ENCODE measurements around the gene DTD1. TPM values are rescaled to one million over a fixed set of nuclear protein-coding genes. Genes with fewer than 3 reads are reported as not detected.

The DTD1 gene
- polyA plus RNA-seq, 3 donors = 20.6 to 25.9 (median 24.5) TPM

DNA sequence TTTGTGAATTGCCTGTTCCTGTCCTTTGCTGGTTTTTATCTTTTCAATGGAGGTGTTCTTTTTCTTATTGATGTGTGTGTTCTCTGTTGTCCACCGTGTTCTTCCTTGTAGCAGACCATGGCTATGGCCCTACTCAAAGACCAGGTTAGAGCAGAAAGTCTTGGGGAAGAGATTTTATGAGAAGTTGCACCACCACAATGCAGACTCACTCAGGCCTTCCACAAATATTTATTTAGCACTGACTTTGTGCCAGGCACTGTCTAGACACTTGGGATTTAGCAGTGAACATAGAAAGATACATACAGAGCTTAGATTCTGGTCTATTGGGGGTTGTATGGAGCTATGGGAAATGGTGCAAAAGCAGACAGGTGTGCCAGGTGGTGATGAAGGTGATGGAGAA, 98.8 kb downstream of the DTD1 start:
- WGBS, 3 donors = 92 to 96% (median 92%) methylated on average over 1 of the region's 1 CpG
- H3K27ac ChIP-seq (ENCODE audit: low read depth, low read length) = no peak overlapping the region

DNA sequence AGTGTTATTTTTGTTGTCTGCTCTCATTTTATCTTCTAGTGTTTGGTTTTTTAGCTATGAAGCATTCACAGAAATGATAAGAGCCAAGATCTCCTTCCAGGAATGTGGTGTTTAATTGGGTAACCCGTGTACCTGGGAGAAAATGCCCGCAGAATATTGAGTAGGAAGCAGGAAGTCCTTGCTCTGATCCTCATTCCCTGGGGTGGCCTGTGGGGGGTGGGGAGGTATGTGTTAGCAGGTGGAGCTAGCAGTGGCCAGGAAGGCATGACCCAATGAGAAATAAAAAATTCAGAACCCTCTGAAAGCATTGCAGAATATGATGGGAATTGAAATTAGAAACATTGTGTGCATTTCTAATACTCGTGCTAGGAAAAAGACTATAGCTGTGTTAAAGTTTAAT, 100.8 kb downstream of the DTD1 start:
- 72 to 77% (median 76%) methylated on average over 3 of the region's 3 CpGs for WGBS, 3 donors
- H3K27ac ChIP-seq (ENCODE audit: low read depth, low read length) = no peak overlapping the region

DNA sequence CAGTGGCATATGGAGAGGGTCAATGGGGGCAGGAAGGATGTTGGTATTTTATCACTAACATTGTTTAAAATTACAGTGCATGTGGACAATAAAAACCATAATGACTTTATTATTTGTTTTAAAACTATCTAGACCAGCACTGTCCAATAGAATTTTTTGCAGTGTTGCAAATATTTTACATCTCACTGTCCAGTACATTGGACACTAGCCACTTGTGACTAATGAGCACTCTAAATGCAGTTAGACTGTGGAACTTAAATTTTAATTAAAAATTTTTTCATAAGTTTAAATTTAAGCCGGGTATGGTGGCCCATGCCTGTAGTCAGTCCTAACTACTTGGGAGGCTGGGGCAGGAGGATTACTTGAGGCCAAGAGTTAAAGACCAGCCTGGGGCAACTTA, 101.7 kb downstream of the DTD1 start:
- WGBS, 3 donors = 85 to 93% (median 89%) methylated on average over 1 of the region's 1 CpG
- H3K27ac ChIP-seq (ENCODE audit: low read depth, low read length) = no peak overlapping the region

DNA sequence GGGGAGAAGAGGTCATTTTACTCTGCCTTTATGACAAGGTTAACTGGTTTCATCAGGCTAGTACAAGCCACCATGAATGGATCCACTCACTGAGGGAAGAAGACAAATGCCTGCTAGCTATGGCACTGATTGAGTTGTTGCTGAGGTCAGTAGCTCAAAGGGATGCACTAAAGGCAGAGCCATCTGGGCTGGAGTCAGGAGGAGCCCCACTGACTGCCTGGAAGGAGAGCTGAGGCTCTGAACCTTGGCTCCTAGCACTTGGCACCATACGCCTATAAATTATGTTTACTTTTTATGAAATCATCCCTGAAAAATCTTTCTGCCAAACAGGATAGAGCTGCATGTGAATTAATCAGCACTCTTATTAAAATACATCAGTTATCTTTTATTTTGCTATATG, 104.6 kb downstream of the DTD1 start:
- WGBS, 3 donors = 26 to 76% (median 65%) methylated on average over 1 of the region's 1 CpG
- no peak overlapping the region for H3K27ac ChIP-seq (ENCODE audit: low read depth, low read length)

DNA sequence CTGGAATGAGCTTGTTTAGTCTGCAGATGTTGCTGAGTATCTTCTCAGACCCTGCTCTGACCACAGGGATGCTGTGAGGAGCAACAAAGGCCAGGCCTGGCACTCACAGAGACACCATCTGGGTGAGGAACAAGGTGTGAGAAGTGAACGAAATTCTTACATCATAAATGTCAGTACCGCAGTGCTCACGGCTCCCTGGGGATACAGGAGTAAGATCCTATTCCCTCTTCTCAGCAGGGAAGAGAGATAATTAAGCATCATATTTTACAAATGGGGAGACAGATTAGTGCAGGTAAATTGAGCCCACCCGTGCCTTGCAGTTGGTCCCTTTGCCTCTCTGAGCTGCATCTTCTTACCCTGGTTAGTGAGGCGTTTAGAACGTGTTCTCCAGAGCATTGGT, 106.2 kb downstream of the DTD1 start:
- 84 to 89% (median 86%) methylated on average over 6 of the region's 6 CpGs for WGBS, 3 donors
- H3K27ac ChIP-seq (ENCODE audit: low read depth, low read length) = no peak overlapping the region

DNA sequence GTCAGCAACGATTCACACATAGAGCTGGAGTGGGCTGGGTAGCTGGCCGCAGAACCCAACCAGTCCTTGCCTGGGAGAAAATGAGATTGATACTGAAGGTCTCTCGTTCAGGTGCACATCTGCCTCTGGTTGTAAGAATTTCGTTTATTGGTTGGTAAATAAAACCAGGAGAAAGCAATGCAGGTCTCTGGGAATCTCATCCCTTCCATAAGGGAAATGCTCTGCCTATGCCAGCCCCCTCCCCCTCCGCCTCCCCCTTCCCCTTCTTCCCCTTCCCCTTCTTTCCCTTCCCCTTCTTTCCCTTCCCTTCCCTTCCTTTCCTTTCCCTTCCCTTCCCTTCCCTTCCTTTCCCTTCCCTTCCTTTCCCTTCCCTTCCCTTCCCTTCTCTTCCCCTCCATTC, 107.3 kb downstream of the DTD1 start:
- WGBS, 3 donors = 67 to 79% (median 78%) methylated on average over 5 of the region's 5 CpGs
- H3K27ac ChIP-seq (ENCODE audit: low read depth, low read length) = no peak overlapping the region

DNA sequence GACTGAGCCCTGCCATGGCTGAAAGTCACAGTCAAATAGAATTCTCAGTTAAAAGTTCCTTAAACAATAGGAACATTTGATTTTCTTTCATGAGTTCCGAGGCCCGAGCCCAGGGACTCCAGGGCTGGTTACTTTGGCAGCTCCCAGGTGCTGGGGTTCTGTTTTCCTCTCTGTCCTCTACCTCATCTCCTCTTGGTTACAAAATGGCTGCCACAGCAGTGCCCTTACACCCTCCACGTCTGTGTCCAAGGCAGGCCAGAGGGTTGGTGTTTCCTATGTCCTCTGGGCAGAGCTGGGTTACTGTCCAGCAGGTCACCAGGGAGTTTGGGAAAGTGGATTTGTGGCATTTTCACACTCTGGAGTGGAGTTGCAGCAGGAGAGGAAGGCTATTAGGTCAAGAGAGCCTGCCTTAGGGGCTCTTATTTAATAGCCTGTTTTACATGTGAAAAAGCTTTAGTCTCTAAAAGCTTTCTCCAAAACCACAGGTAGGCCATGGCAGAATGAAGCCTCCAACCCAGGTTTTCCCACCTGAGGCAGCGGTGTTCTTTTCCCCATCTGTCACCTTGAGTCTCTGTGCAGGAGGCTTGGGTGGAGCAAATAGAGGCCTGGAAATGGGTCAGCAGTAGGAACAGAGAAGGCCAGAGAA, 111.0 kb downstream of the DTD1 start:
- H3K27ac ChIP-seq (ENCODE audit: low read depth, low read length) = no peak overlapping the region
- 91 to 95% (median 93%) methylated on average over 4 of the region's 4 CpGs for WGBS, 3 donors

DNA sequence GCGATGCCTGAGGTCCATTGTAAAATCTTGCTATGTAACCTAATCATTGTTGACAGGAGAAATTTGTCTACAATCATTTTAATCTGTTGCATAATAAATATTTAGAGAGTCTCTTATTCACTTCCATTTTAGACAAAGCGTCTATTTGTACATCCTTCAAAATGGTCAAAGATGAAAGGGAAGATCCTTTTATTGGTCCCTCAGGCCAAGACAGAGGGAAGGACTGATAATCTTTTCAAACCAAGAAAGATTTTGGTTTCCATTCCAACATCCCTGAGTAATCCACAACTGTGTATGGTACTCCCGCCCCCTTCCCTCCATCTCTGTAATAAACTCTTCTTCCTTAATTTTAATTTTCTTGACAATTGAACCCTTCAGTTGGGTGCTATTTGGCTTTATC, 114.1 kb downstream of the DTD1 start:
- H3K27ac ChIP-seq (ENCODE audit: low read depth, low read length) = no peak overlapping the region
- 79 to 97% (median 83%) methylated on average over 3 of the region's 3 CpGs for WGBS, 3 donors

DNA sequence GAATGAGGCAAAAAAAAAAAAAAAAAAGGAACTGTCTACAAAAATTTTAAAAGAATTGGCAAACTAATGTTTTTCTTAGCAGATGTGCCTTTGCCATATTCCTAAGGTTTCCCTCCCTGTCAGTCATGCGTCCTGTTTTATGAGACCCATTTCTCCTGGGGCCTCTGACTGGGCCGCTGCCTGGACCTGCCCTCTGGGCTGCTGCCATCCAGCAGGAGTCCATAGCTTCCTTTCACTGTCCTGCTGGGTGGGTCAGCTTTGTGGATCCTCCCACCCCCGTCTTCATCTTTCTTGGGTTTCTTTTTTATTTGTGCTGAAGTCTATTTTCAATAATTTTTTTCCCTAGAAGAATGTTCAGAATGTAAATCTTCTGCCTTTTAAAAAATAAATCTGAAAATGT, 114.9 kb downstream of the DTD1 start:
- H3K27ac ChIP-seq (ENCODE audit: low read depth, low read length) = no peak overlapping the region
- WGBS, 3 donors = 42 to 74% (median 51%) methylated on average over 3 of the region's 3 CpGs

DNA sequence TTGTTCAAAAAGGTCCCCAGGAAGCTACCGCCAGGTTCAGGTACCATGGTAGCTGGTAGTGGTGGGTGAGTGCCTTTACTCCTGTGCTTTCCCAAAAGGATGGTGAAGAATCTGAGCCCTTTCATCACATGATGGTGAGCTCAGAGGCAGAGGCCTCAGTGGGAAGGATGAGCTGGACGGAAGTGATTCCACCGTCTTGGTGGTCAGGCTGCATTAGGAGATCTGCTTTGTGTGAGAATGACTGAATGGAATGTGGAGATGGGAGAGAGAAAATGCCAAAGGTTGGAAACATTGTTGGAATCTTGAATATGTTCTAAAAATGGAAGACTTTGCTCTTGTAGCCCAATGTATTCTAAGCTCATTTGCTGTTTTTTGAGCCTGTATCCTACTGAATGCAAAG, 117.6 kb downstream of the DTD1 start:
- no peak overlapping the region for H3K27ac ChIP-seq (ENCODE audit: low read depth, low read length)
- WGBS, 3 donors = 87 to 93% (median 91%) methylated on average over 3 of the region's 3 CpGs

DNA sequence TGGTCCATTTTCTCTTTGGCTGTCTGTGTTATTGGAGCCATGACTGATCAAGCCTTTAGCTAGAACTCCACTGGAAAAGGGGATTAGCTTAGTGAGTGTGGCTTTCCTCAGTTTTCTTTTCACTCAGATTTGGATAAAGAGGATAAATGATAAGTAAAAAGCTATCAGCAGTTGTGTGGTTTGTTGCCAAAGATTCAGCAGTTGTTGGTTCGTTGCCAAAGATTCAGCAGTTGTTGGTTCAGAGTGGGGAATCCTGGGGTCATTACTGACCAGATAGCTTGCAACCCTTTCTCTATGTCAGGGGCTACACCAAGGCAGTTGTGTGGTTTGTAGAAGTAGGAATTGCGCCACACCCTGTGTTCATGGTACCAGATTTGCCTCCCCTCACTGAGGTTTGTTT, 118.1 kb downstream of the DTD1 start:
- no peak overlapping the region for H3K27ac ChIP-seq (ENCODE audit: low read depth, low read length)
- 66 to 88% (median 74%) methylated on average over 2 of the region's 2 CpGs for WGBS, 3 donors

DNA sequence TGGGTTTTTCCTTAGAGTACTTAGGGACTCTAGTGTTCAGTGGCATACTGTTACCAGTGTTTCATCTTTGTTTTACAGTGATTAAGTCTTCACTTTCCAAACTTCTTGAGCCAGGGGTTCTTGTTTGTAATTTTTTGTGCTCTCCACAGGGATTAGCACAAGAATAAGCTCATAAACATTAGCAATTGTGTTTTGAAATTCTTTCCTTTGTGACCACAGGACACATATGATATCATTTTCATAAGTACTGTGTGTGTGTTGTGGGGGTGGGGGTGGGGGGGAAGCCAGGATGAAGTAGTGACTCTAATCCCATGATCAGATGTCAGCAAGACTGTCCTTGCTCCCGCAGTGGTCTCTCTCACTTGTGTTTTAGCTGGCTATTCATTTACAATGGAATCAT, 124.3 kb downstream of the DTD1 start:
- 68 to 94% (median 90%) methylated on average over 1 of the region's 1 CpG for WGBS, 3 donors

DNA sequence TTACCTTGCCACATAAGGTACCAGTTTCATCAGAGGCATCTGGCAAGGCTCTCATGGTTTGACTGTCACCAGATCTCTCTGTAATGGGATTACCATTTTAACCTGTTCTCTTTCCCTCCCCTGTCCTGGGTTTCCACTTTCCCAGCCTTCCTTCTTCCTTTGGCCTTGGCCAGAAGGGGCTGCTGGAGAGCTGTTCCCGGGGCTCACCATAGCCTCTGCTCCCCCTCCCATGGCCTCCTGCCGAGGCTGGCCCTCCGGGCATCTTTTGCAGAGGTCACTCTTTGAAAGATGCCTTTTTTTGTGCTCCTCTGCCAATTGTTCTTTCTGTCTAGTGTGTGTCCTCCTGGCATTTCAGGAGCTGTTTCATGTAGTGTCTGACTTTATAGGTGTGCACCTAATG, 125.0 kb downstream of the DTD1 start:
- no peak overlapping the region for H3K27ac ChIP-seq (ENCODE audit: low read depth, low read length)
- WGBS, 3 donors = 74 to 89% (median 78%) methylated on average over 3 of the region's 3 CpGs

More for the DNA sequence above, 124.3 kb downstream of the DTD1 start:
- H3K27ac ChIP-seq (ENCODE audit: low read depth, low read length) = no peak overlapping the region

DNA sequence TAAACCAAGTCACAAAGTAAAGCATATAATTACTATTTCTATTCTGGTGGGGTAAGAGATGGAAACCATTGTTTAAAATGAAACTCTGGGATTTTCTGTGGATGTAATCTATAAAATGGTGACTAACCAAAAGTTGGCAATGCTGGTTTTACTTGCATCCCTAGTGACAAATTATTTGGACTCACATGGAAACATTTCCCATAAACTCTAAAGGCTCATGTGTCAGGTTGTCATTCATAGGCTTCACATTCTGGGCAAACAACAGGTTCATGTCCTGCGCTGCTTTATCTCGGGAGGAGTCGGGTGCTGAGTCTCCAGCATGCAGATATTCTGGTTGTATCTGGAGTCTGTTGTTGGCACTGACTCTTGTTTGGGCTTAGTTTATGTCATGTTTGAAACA, 127.7 kb downstream of the DTD1 start:
- no peak overlapping the region for H3K27ac ChIP-seq (ENCODE audit: low read depth, low read length)
- WGBS, 3 donors = 51 to 100% (median 96%) methylated on average over 3 of the region's 3 CpGs

DNA sequence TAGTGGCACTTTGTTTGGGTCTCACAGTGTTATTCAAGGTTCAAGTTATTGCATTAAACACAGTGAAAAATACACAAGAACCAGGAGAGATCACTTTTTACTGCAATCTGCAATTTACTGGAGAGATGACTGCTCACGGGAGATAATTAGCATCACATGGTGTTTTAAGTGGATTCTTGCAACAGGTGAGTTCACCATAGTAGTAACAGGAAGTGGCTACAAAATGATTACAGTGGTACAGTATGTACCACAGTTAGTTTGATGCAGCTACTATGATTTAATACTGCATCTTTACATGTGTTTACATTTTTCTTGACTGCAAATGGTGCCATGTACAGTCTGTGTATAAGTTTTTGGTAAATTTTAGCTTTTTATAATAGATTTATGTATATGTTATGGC, 129.2 kb downstream of the DTD1 start:
- whole genome bisulfite sequencing, 3 donors = 72 to 87% (median 84%) methylated on average over 1 of the region's 1 CpG
- H3K27ac ChIP-seq (ENCODE audit: low read depth, low read length) = no peak overlapping the region

DNA sequence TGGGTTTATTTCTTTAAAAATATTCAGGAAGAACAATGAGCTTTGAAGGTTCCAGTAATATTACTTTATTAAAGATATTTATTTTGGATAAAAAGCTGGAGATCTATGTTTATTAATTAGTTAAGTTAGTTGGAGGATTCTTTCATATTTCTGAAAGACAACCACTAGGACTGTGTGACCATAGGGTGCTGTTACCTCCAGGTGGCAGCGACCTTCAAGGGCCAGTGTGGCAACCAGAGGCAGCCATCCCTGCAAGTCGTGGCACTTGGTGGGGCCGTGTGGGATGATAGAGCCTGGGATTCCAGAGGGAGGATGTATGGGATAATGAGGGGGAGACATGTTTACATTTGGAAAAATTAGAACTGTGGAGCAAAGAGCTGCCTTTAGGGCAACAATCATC, 130.3 kb downstream of the DTD1 start:
- no peak overlapping the region for H3K27ac ChIP-seq (ENCODE audit: low read depth, low read length)
- 75 to 84% (median 82%) methylated on average over 3 of the region's 3 CpGs for WGBS, 3 donors

DNA sequence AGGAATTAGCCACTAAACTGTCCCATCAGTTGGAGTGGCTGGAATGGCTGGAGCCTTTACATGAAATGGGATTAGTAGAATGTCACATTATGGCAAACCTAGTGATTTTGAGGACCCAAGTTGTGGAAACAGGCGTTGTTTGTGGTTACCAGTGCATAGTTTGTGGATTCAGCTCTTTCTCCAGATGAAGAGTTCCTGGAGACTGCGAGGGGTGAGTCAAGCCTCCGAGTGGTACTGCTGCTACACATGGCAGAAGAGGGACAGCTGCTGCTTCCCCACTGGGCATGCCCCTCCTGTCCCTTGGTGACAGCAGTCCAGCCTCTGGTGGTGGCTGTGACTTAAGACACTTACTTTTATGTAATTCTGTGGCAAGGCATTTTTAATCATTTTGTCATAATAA, 131.6 kb downstream of the DTD1 start:
- no peak overlapping the region for H3K27ac ChIP-seq (ENCODE audit: low read depth, low read length)
- 88 to 100% (median 93%) methylated on average over 3 of the region's 3 CpGs for WGBS, 3 donors

DNA sequence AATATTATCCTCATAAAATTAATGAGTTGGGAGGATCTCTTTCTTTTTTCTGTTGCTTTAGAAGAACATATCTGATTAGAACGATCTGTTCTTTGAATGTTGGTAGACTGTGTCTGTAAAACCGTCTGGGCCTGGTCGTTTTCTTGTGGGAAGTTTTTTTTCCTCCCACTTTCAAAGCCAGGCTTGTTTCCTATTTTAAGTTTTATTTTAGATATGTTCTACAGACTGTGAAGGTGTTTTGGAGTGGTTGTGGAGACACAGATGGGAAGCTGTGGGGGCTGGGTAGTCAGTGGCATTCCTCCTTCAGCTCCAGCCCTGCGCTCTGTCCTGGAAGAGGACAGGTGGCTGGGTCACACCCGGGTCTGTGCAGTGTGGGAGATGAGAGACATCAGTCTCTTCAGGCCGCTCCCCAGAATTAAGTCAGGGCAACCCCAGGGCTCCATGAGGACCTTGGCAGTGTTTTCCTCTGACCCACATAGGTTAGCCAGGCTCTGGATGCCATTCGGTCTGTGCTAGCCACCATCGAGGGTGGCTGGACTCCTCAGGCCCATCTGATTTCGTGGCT, 133.8 kb downstream of the DTD1 start:
- no peak overlapping the region for H3K27ac ChIP-seq (ENCODE audit: low read depth, low read length)
- WGBS, 3 donors = 88 to 89% (median 89%) methylated on average over 9 of the region's 9 CpGs

DNA sequence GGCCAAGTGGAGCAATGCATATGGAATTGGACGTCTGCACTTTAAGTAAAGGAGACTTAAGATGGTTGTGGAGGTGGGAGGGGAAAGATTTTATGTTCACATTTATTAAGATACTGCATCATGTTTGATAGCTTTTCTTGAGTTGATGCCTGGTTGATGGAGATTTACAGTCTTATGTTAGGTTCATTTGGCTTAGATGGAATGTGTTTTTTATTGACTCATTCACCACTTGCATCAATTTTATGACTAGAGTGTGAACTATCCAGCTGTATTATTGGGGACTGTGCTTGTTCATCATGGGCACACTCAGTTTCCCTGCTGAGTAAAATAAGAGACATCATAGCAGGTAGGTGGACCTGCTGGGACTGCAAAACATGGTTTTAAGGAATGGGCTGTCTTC, 134.5 kb downstream of the DTD1 start:
- no peak overlapping the region for H3K27ac ChIP-seq (ENCODE audit: low read depth, low read length)
- WGBS, 3 donors = 89 to 97% (median 89%) methylated on average over 1 of the region's 1 CpG

DNA sequence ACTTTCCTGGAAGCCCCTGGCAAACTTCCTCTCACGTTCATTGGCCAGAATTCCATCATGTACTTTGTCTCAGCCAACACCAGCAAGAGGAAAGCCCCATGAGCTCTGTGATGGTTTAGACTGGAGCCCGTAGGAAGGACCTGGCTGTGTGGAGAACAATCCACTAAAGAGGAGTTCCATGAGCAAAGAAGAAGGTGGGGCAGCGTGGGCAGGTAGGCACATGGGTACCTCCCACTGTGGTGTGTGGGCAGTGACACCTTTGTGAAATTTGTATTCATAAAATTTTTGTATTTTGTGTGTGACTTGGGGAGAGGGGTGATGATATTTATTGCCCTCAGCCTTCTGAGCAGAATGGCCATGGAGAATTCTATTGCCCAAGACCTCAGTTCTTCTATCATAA, 136.2 kb downstream of the DTD1 start:
- WGBS, 3 donors = 91 to 97% (median 92%) methylated on average over 3 of the region's 3 CpGs
- H3K27ac ChIP-seq (ENCODE audit: low read depth, low read length) = no peak overlapping the region

Data from adipose tissue (tissue), 3 donors.